Fibroblast of mammary gland (primary cell): Measurements from ENCODE around the gene PSORS1C1.

Source experiments
- DNase-seq: peaks from one replicate; pipeline ENCODE4 v3.0.0-alpha.2; 2010; ENCODE audit warnings: low read depth
- H3K4me3 ChIP-seq: 2 replicates; pipeline ENCODE4 v1.5.1; 2011; ENCODE audit warnings: low read depth, mild to moderate bottlenecking, low read length, moderate library complexity; ENCODE audit not compliant: control insufficient read depth
- CTCF ChIP-seq: conservative IDR thresholded peaks from 2 replicates; pipeline ENCODE4 v1.5.1; 2011; ENCODE audit warnings: low read depth, low read length, inconsistent platforms; ENCODE audit not compliant: control insufficient read depth, insufficient read depth

The PSORS1C1 gene

GRCh38 chr6:31157513-31158139 lies 43.0 kb downstream of the PSORS1C1 start, which contains the start of gene CCHCR1:
CCHCR1 (minus strand) TSS chr6:31157802; CDS start chr6:31157600, 202 bp downstream.
- no peak for DNase-seq
- peak within 1 kb of the TSS; percentile 88 for H3K4me3 ChIP-seq
- TF ChIP-seq CTCF = no peak

GRCh38 chr6:31158140-31158862 lies 43.7 kb downstream of the PSORS1C1 start, which contains the start of gene TCF19:
TCF19 (plus strand) TSS chr6:31158589; CDS start chr6:31159470, 881 bp downstream.
- DNase-seq = peak; percentile 99
- TF ChIP-seq CTCF = no peak
- peak within 1 kb of the TSS; percentile 88 for H3K4me3 ChIP-seq

GRCh38 chr6:31158863-31159855 lies 44.6 kb downstream of the PSORS1C1 start:
- no peak for TF ChIP-seq CTCF
- H3K4me3 ChIP-seq = peak overlapping the region; percentile 88
- peak; percentile 24 for DNase-seq

- no peak for TF ChIP-seq CTCF
- no peak overlapping the region for H3K4me3 ChIP-seq
- no peak for DNase-seq
These were observed 46.9 kb downstream of the PSORS1C1 start for GRCh38 chr6:31161216-31162126.

- no peak overlapping the region for H3K4me3 ChIP-seq
- DNase-seq = no peak
- TF ChIP-seq CTCF = no peak
These were observed 48.0 kb downstream of the PSORS1C1 start for GRCh38 chr6:31162463-31163165.
